GM12878 (cell line): ENCODE data around the gene MFAP4. TPM values are rescaled to one million over a fixed set of nuclear protein-coding genes. Genes with fewer than 3 reads are reported as not detected.

Source experiments
- ATAC-seq: fragments of 200-7000 bp; cut with Tn5 transposase; 3 replicates; pipeline ENCODE4 v1.9.1; 2020; ENCODE audit warnings: mild to moderate bottlenecking, moderate library complexity
- BruUV-seq: library from RNA; stranded (reverse); fragments of 400-500 nt; replicated peaks from 2 replicates; lab custom pipeline; 2021; lab: Mats Ljungman, UMichigan
- CTCF ChIA-PET: fragments of 300-600 bp; sonication (Branson Sonifier 250); formaldehyde crosslinking; extraction: SDS; loops from one replicate; lab custom pipeline; 2021; ENCODE audit warnings: inconsistent platforms; lab: Yijun Ruan, JAX
- POLR2A ChIA-PET: fragments of 350-600 bp; formaldehyde crosslinking; extraction: SDS; loops from one replicate; lab custom pipeline; 2021; ENCODE audit warnings: inconsistent platforms; lab: Charles Lee
- RAD21 ChIA-PET: fragments of 300-600 bp; sonication (Branson Sonifier 250); formaldehyde crosslinking; loops from one replicate; lab custom pipeline; 2023; ENCODE audit warnings: antibody characterized with exemption; ENCODE audit not compliant: unreplicated experiment; lab: Charles Lee
- SMC1A ChIA-PET: fragments of 300-600 bp; sonication (Branson Sonifier 250); formaldehyde crosslinking; loops from one replicate; lab custom pipeline; 2023; ENCODE audit not compliant: unreplicated experiment, uncharacterized antibody; lab: Charles Lee
- DNase-seq: peaks from one replicate; pipeline ENCODE4 v3.0.0-alpha.2; 2011; ENCODE audit warnings: low read depth, low spot score
- FAIRE-seq: peaks from 3 replicates; lab custom pipeline; 2011; peaks lifted over from hg19 to GRCh38; lab: Jason Lieb, UNC
- H2AFZ ChIP-seq: 2 replicates; pipeline ENCODE4 v1.6.0; 2011; ENCODE audit warnings: low read depth, low read length, control low read depth; ENCODE audit not compliant: control insufficient read depth
- H3K27ac ChIP-seq: 2 replicates; pipeline ENCODE4 v1.5.1; 2011; ENCODE audit warnings: control low read depth; ENCODE audit not compliant: control insufficient read depth, insufficient read depth
- H3K27me3 ChIP-seq, 2 experiments: replicated peaks in 1 of 2; 2 replicates each; pipeline versions ENCODE4 v1.6.0 to v1.6.1; 2011; ENCODE audit warnings: low read length in 1 of 2; ENCODE audit not compliant: control insufficient read depth in 2 of 2, insufficient read depth in 2 of 2
- H3K36me3 ChIP-seq, 2 experiments: 2 replicates each; pipeline ENCODE4 v1.5.1; 2011; ENCODE audit warnings: low read length in 1 of 2; ENCODE audit not compliant: control insufficient read depth in 2 of 2, insufficient read depth in 2 of 2
- H3K4me1 ChIP-seq: 2 replicates; pipeline ENCODE4 v1.6.1; 2011; ENCODE audit warnings: mild to moderate bottlenecking, low read length, moderate library complexity, mixed read lengths; ENCODE audit not compliant: control insufficient read depth, insufficient read depth
- H3K4me2 ChIP-seq: 2 replicates; pipeline ENCODE4 v1.6.0; 2011; ENCODE audit warnings: control low read depth; ENCODE audit not compliant: control insufficient read depth, insufficient read depth
- H3K4me3 ChIP-seq: fragments of 200-600 bp; sonication (generic); 2 replicates; pipeline ENCODE4 v1.5.1; 2016
- H3K79me2 ChIP-seq: 2 replicates; pipeline ENCODE4 v1.6.0; 2011; ENCODE audit warnings: low read length; ENCODE audit not compliant: control insufficient read depth, insufficient read depth
- H3K9ac ChIP-seq: 2 replicates; pipeline ENCODE4 v1.8.0; 2011; ENCODE audit warnings: low read length, control low read depth, mixed read lengths; ENCODE audit not compliant: control insufficient read depth, insufficient read depth
- H3K9me3 ChIP-seq: replicated peaks from 3 replicates; pipeline ENCODE4 v1.5.1; 2011; ENCODE audit warnings: mild to moderate bottlenecking, low read length; ENCODE audit not compliant: control insufficient read depth, insufficient read depth
- H4K20me1 ChIP-seq: 2 replicates; pipeline ENCODE4 v1.6.0; 2011; ENCODE audit not compliant: control insufficient read depth, insufficient read depth
- ASH2L ChIP-seq: fragments of 300-600, 200-600 bp; sonication (generic); IDR thresholded peaks from 2 replicates; pipeline ENCODE4 v1.6.1; 2017; ENCODE audit warnings: low read depth, mild to moderate bottlenecking, borderline replicate concordance
- CBX3 ChIP-seq: fragments of 200-600 bp; sonication (generic); IDR thresholded peaks from 2 replicates; pipeline ENCODE4 v1.6.1; 2016; ENCODE audit warnings: low read depth, borderline replicate concordance
- CHD4 ChIP-seq: fragments of 200-600 bp; sonication (generic); IDR thresholded peaks from 2 replicates; pipeline ENCODE4 v1.6.1; 2016; ENCODE audit warnings: mild to moderate bottlenecking
- EGR1 ChIP-seq, 2 experiments: IDR thresholded peaks; 1 replicate in 1 of 2; 2 replicates in 1 of 2; pipeline ENCODE4 v1.6.1; 2011 to 2012; ENCODE audit warnings: low read depth in 2 of 2, low read length in 2 of 2, borderline replicate concordance in 1 of 2, mild to moderate bottlenecking in 1 of 2, moderate library complexity in 1 of 2
- HDAC2 ChIP-seq: fragments of 200-600 bp; sonication (generic); IDR thresholded peaks from 2 replicates; pipeline ENCODE4 v1.6.1; 2017
- JUNB ChIP-seq: IDR thresholded peaks from 2 replicates; pipeline ENCODE4 v1.6.1; 2016; ENCODE audit warnings: antibody characterized with exemption, mild to moderate bottlenecking
- KLF5 ChIP-seq: fragments of 450-650 bp; IDR thresholded peaks from 2 replicates; pipeline ENCODE4 v1.6.1; 2014; ENCODE audit warnings: mild to moderate bottlenecking; ENCODE audit not compliant: partially characterized antibody
- NR2C2 ChIP-seq: IDR thresholded peaks from 2 replicates; pipeline ENCODE4 v1.6.1; 2011; ENCODE audit warnings: borderline replicate concordance, low read depth; ENCODE audit not compliant: control insufficient read depth, insufficient read length
- RAD21 ChIP-seq: IDR thresholded peaks from 2 replicates; pipeline ENCODE4 v1.6.1; 2011; ENCODE audit warnings: mild to moderate bottlenecking, low read depth, low read length, moderate library complexity; ENCODE audit not compliant: insufficient read depth
- RUNX3 ChIP-seq: IDR thresholded peaks from 2 replicates; pipeline ENCODE4 v1.6.1; 2012; ENCODE audit warnings: low read length, inconsistent platforms
- SREBF2 ChIP-seq: IDR thresholded peaks from 2 replicates; pipeline ENCODE4 v1.6.1; 2012; ENCODE audit warnings: mild to moderate bottlenecking, low read length
- TAF1 ChIP-seq: IDR thresholded peaks from 2 replicates; pipeline ENCODE4 v1.6.1; 2011; ENCODE audit warnings: mild to moderate bottlenecking, low read depth, low read length, borderline replicate concordance
- TCF7 ChIP-seq: IDR thresholded peaks from 2 replicates; pipeline ENCODE4 v1.6.1; 2014; ENCODE audit warnings: antibody characterized with exemption, borderline replicate concordance
- ZNF217 ChIP-seq: fragments of 450-650 bp; IDR thresholded peaks from 2 replicates; pipeline ENCODE4 v1.6.1; 2017; ENCODE audit warnings: antibody characterized with exemption, mild to moderate bottlenecking
- ZNF24 ChIP-seq: fragments of 450-650 bp; IDR thresholded peaks from 2 replicates; pipeline ENCODE4 v1.6.1; 2017; ENCODE audit warnings: antibody characterized with exemption, mild to moderate bottlenecking
- WGBS: methylation state at CpG from one replicate; pipeline ENCODE4 v1.1.6; 2016; ENCODE audit warnings: low lambda C conversion rate; ENCODE audit not compliant: insufficient replicate concordance, insufficient coverage; ENCODE audit errors: missing lambda C conversion rate; 5-methylcytosine and 5-hydroxymethylcytosine counted together
- in situ Hi-C: fragments of 300-500 bp; cut with MboI; formaldehyde crosslinking; loops from 9 replicates; pipeline ENCODE4 v1.14.3; 2018; ENCODE audit warnings: mixed read lengths
- intact Hi-C: fragments of 100-400 bp; cut with micrococcal nuclease; formaldehyde crosslinking; loops from one replicate; pipeline ENCODE4 v1.14.2; 2022; ENCODE audit not compliant: unreplicated experiment
- polyA plus RNA-seq, 11 experiments: library from polyadenylated mRNA; depleted of rRNA in 4 of 11; unstranded in 6 of 11; stranded (reverse) in 5 of 11; fragments of >200 nt; fragmentation: Nextera tagmentation in 4 of 11; fragmentation: Illumina TruSeq in 1 of 11; extraction: Ambion mirVana in 4 of 11; extraction: Trizol in 1 of 11; gene quantifications; 1 replicate in 1 of 11; 2 replicates in 10 of 11; pipeline versions ENCODE4 v1.2.1 to v1.2.3, GENCODE V29; 2011 to 2016; ENCODE audit warnings: inconsistent platforms in 2 of 11, missing spikeins in 2 of 11, low read depth in 1 of 11
- total RNA-seq, 4 experiments: library from RNA; depleted of rRNA in 3 of 4; stranded (reverse); fragments of >200 nt in 3 of 4; fragmentation: Illumina TruSeq in 1 of 4; extraction: Trizol in 1 of 4; gene quantifications; 2 replicates each; pipeline versions ENCODE4 v1.2.1 to v1.2.3, GENCODE V29; 2013 to 2021
- TF ChIP-seq, protein P1 (sequence below): IDR thresholded peaks from 2 replicates; pipeline ENCODE4 v1.6.1; 2012; ENCODE audit warnings: low read depth, low read length, improper control_type of control experiment
- TF ChIP-seq, protein P2 (sequence below): IDR thresholded peaks from 2 replicates; pipeline ENCODE4 v1.6.1; 2011; ENCODE audit warnings: mild to moderate bottlenecking, low read depth, low read length, moderate library complexity; ENCODE audit not compliant: insufficient replicate concordance
- TF ChIP-seq, protein P3 (sequence below): fragments of 450-650 bp; IDR thresholded peaks from 2 replicates; pipeline ENCODE4 v1.6.1; 2017; ENCODE audit warnings: antibody characterized with exemption, mild to moderate bottlenecking, moderate library complexity

The MFAP4 gene
- total and polyA plus RNA-seq, 10 of the 15 experiments (the other 5 are each of a cell fraction or from before 2014, with no cell fraction given): 0.08 to 0.28 (median 0.09) TPM; not detected in 7

DNA sequence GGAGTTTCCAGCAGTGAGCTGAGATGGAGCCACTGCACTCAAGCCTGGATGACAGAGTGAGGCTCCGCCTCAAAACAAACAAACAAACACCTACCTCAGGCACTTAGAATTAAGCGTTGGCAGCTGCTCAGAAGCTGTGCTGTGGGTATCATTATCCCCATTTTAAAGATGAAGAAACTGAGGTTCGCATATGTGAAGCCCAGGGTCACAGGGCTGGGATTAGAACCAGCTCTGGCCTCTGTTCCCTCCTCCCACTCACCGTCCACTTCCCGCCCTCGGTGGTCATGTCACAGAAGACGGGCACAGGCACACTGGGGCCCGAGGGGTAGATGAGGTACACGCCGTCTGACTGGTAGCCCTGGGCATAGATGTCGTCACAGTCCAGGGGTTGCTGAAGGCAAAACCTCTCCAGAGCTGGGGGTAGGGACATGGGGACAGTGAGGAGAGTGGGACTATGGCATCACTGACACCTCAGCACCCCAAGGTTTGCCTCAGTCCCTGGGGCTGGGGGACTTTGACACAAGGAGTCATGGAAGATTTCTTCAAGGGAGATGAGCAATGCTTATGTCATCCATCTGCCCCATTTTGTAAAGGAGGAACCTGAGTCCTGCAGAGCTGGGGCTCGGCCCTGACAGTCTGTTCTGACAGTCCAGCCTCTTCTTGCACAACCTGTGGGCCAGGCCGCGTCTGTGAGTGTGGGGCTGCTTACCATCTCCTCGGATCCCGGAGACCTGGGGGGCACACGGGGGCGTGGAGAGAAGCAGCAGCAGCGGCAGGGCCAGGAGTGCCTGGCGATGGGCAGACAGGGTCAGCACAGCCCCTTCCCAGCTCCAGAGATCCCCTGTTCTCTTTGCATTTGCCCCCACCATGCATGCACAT, 700 bp downstream of the MFAP4 start:
- ATAC-seq: no peak; the same call in 2 of the 3 replicates
- 70% methylated on average over 20 of the region's 20 CpGs for WGBS
- CTCF ChIA-PET: interaction anchor here (1.4 kb wide), 1 partner anchor 23 kb away, joined by 4 read pairs; the partner anchor contains the start of gene B9D1
- POLR2A ChIA-PET: no interaction called here
- no peak for DNase-seq
- H3K9ac ChIP-seq: no peak overlapping the region
- in situ Hi-C loops (no loop called here), intact Hi-C loops (no loop called here)
- no peak overlapping the region for H3K4me2 ChIP-seq
- H4K20me1 ChIP-seq: no peaks in the 10 kb centered on the region
- H3K36me3 ChIP-seq: no peaks in the 10 kb centered on the region; a peak in 1 of 4 replicates
- SMC1A ChIA-PET: interaction anchor here (1.2 kb wide), 2 partner anchors 11 to 29 kb away, joined by 3 read pairs; no protein-coding TSS in a partner anchor
- H3K27ac ChIP-seq: no peak overlapping the region
- no peak overlapping the region for H3K4me3 ChIP-seq
- RAD21 ChIA-PET: no interaction called here
- H3K9me3 ChIP-seq: no peaks in the 10 kb centered on the region
- H3K79me2 ChIP-seq: no peaks in the 10 kb centered on the region
- H3K27me3 ChIP-seq: no peaks in the 10 kb centered on the region; a peak in 1 of 4 replicates
- H3K4me1 ChIP-seq: no peaks in the 10 kb centered on the region
- H2AFZ ChIP-seq: no peak overlapping the region
- BruUV-seq: no TSS peak
- no peak for FAIRE-seq
- TF ChIP-seq EGR1 (IDR thresholded peaks at IDR 0.05; ENCODE audit: borderline replicate concordance in 1 of 2, low read depth in 2 of 2, low read length in 2 of 2) (no peak), RUNX3 (no peak), ZNF24 (no peak), CBX3 (no peak), JUNB (no peak), RAD21 (no peak), ASH2L (no peak), NR2C2 (no peak), CHD4 (no peak), SREBF2 (no peak), TCF7 (no peak), TAF1 (no peak), HDAC2 (no peak), ZNF217 (no peak), KLF5 (no peak)
- TF ChIP-seq, protein P1, sequence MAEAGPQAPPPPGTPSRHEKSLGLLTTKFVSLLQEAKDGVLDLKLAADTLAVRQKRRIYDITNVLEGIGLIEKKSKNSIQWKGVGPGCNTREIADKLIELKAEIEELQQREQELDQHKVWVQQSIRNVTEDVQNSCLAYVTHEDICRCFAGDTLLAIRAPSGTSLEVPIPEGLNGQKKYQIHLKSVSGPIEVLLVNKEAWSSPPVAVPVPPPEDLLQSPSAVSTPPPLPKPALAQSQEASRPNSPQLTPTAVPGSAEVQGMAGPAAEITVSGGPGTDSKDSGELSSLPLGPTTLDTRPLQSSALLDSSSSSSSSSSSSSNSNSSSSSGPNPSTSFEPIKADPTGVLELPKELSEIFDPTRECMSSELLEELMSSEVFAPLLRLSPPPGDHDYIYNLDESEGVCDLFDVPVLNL: no peak
- TF ChIP-seq, protein P2, sequence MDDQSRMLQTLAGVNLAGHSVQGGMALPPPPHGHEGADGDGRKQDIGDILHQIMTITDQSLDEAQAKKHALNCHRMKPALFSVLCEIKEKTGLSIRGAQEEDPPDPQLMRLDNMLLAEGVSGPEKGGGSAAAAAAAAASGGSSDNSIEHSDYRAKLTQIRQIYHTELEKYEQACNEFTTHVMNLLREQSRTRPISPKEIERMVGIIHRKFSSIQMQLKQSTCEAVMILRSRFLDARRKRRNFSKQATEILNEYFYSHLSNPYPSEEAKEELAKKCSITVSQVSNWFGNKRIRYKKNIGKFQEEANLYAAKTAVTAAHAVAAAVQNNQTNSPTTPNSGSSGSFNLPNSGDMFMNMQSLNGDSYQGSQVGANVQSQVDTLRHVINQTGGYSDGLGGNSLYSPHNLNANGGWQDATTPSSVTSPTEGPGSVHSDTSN: no peak
- TF ChIP-seq, protein P3, sequence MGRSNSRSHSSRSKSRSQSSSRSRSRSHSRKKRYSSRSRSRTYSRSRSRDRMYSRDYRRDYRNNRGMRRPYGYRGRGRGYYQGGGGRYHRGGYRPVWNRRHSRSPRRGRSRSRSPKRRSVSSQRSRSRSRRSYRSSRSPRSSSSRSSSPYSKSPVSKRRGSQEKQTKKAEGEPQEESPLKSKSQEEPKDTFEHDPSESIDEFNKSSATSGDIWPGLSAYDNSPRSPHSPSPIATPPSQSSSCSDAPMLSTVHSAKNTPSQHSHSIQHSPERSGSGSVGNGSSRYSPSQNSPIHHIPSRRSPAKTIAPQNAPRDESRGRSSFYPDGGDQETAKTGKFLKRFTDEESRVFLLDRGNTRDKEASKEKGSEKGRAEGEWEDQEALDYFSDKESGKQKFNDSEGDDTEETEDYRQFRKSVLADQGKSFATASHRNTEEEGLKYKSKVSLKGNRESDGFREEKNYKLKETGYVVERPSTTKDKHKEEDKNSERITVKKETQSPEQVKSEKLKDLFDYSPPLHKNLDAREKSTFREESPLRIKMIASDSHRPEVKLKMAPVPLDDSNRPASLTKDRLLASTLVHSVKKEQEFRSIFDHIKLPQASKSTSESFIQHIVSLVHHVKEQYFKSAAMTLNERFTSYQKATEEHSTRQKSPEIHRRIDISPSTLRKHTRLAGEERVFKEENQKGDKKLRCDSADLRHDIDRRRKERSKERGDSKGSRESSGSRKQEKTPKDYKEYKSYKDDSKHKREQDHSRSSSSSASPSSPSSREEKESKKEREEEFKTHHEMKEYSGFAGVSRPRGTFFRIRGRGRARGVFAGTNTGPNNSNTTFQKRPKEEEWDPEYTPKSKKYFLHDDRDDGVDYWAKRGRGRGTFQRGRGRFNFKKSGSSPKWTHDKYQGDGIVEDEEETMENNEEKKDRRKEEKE: no peak
